ENCODE results near the gene BACH1. TPM values are rescaled to one million over a fixed set of nuclear protein-coding genes. Genes with fewer than 3 reads are reported as not detected.

The BACH1 gene
- polyA plus RNA-seq, 1 of the 3 experiments (the other 2 are of a cell fraction): 18.1 TPM

GRCh38 chr21:29321217-29321616, 22.5 kb downstream of the BACH1 start:
- ChIA-PET CTCF (interaction anchor here (1.2 kb wide), 1 partner anchor 9 kb away, joined by 3 read pairs; no protein-coding TSS in a partner anchor), POLR2A (no interaction called here)
- no peaks in the 10 kb centered on the region for H3K27me3 ChIP-seq (ENCODE audit: insufficient read depth)
- 98% methylated on average over 11 of the region's 11 CpGs for WGBS (ENCODE audit: low lambda C conversion rate)
- peaks cover 6 to 13% of the 10 kb centered on the region in 2 experiments; a peak in 2 of 4 replicates for H3K4me1 ChIP-seq (ENCODE audit: control insufficient read depth in 1 of 2, insufficient read depth in 2 of 2, low read depth in 1 of 2, low read length in 1 of 2)
- peaks cover 98% of the 10 kb centered on the region for H4K20me1 ChIP-seq (ENCODE audit: insufficient read depth)
- H3K27ac ChIP-seq (ENCODE audit: low read depth in 2 of 2, low read length in 1 of 2): no peak overlapping the region; a peak in 1 of 4 replicates
- H3K9me3 ChIP-seq: no peaks in the 10 kb centered on the region
- no peak overlapping the region for H3K4me2 ChIP-seq
- DNase-seq: no peak
- no peaks in the 10 kb centered on the region for H3K9me2 ChIP-seq
- H2AFZ ChIP-seq (ENCODE audit: low read depth): no peak overlapping the region
- H3K79me2 ChIP-seq (ENCODE audit: insufficient read depth): peaks cover 100% of the 10 kb centered on the region
- peaks cover 16 to 38% of the 10 kb centered on the region in 2 experiments for H3K36me3 ChIP-seq (replicated peaks in 1 of 2; ENCODE audit: control insufficient read depth in 1 of 2, insufficient read depth in 2 of 2, low read length in 1 of 2)
- peaks cover 4% of the 10 kb centered on the region for H3F3A ChIP-seq (replicated peaks; ENCODE audit: insufficient read depth)
- H3K9ac ChIP-seq: no peak overlapping the region
- H3K4me3 ChIP-seq (ENCODE audit: low read depth in 2 of 2, low read length in 1 of 2): no peak overlapping the region
- TF ChIP-seq POLR2AphosphoS5 (IDR thresholded peaks at IDR 0.05; ENCODE audit: low read depth, low read length): no peak

- no peaks in the 10 kb centered on the region for H3K9me3 ChIP-seq
- TF ChIP-seq GATA2 (CRISPR knock-in tag; IDR thresholded peaks at IDR 0.05) (no peak), CTCF (IDR thresholded peaks at IDR 0.05) (no peak), ZBTB33 (IDR thresholded peaks at IDR 0.05; ENCODE audit: borderline replicate concordance, low read depth) (no peak), RAD21 (IDR thresholded peaks at IDR 0.05; ENCODE audit: low read length) (no peak), EZH2phosphoT487 (IDR thresholded peaks at IDR 0.05; ENCODE audit: borderline replicate concordance, low read depth) (no peak), ELF1 (IDR thresholded peaks at IDR 0.05) (no peak), FOXJ3 (CRISPR knock-in tag; IDR thresholded peaks at IDR 0.05) (no peak), RCOR1 (IDR thresholded peaks at IDR 0.05; ENCODE audit: low read length) (no peak), YY1 (IDR thresholded peaks at IDR 0.05; ENCODE audit: low read depth) (no peak), NRF1 (IDR thresholded peaks at IDR 0.05; ENCODE audit: low read depth, low read length) (no peak), CHD2 (IDR thresholded peaks at IDR 0.05; ENCODE audit: low read length, partially characterized antibody) (no peak), SMC3 (IDR thresholded peaks at IDR 0.05; ENCODE audit: low read depth, low read length) (no peak)
- TF ChIP-seq, protein P1, sequence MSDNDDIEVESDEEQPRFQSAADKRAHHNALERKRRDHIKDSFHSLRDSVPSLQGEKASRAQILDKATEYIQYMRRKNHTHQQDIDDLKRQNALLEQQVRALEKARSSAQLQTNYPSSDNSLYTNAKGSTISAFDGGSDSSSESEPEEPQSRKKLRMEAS (IDR thresholded peaks at IDR 0.05; ENCODE audit: low read depth): no peak
- TF ChIP-seq, protein P2, sequence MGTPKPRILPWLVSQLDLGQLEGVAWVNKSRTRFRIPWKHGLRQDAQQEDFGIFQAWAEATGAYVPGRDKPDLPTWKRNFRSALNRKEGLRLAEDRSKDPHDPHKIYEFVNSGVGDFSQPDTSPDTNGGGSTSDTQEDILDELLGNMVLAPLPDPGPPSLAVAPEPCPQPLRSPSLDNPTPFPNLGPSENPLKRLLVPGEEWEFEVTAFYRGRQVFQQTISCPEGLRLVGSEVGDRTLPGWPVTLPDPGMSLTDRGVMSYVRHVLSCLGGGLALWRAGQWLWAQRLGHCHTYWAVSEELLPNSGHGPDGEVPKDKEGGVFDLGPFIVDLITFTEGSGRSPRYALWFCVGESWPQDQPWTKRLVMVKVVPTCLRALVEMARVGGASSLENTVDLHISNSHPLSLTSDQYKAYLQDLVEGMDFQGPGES (IDR thresholded peaks at IDR 0.05; ENCODE audit: low read depth, low read length): no peak
- CTCF ChIA-PET: interaction anchor here (1.2 kb wide), 1 partner anchor 8 kb away, joined by 3 read pairs; no protein-coding TSS in a partner anchor
- H3K4me2 ChIP-seq: no peak overlapping the region
- peaks cover 6 to 11% of the 10 kb centered on the region in 2 experiments; a peak in 2 of 4 replicates for H3K4me1 ChIP-seq (ENCODE audit: control insufficient read depth in 1 of 2, insufficient read depth in 2 of 2, low read depth in 1 of 2, low read length in 1 of 2)
- H3K27ac ChIP-seq (ENCODE audit: low read depth in 2 of 2, low read length in 1 of 2): no peak overlapping the region
- H3K27me3 ChIP-seq (ENCODE audit: insufficient read depth): no peaks in the 10 kb centered on the region
- no peak overlapping the region for H3K4me3 ChIP-seq (ENCODE audit: low read depth in 2 of 2, low read length in 1 of 2)
- DNase-seq: no peak
- no peaks in the 10 kb centered on the region for H3K9me2 ChIP-seq
- WGBS (ENCODE audit: low lambda C conversion rate): 91% methylated on average over 10 of the region's 11 CpGs
- H3F3A ChIP-seq (replicated peaks; ENCODE audit: insufficient read depth): peaks cover 4% of the 10 kb centered on the region
- no peak overlapping the region for H2AFZ ChIP-seq (ENCODE audit: low read depth)
- H3K9ac ChIP-seq: no peak overlapping the region
- peaks cover 100% of the 10 kb centered on the region for H3K79me2 ChIP-seq (ENCODE audit: insufficient read depth)
- POLR2A ChIA-PET: no interaction called here
- H4K20me1 ChIP-seq (ENCODE audit: insufficient read depth): peaks cover 96% of the 10 kb centered on the region
- H3K36me3 ChIP-seq (replicated peaks in 1 of 2; ENCODE audit: control insufficient read depth in 1 of 2, insufficient read depth in 2 of 2, low read length in 1 of 2): peaks cover 26 to 48% of the 10 kb centered on the region in 2 experiments
Observed at GRCh38 chr21:29321932-29322928, 23.5 kb downstream of the BACH1 start.
